ENCODE measurements around the gene ATP1B4.

The ATP1B4 gene

DNA sequence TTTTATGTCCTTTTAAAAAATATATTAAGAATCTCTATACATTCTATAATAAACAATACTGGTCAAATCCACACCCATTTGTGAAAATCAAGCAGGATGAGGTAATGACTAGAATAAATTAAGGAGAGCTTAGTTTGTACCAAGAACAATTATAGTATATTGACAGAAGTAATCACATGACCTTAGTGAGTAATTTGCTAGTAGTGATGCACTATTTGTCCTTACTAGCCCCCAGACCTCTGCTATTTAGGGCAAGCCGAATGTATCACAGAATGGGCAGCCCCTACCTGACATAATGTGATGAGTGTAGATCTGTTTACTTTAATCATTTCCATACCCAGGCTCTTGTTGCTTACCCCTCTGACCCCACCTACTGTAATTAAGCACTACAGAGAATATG is 15.8 kb downstream of the ATP1B4 start:
- no peak for DNase-seq

GRCh38 chrX:120378570-120378969 is 16.7 kb downstream of the ATP1B4 start:
- DNase-seq: no peak

DNA sequence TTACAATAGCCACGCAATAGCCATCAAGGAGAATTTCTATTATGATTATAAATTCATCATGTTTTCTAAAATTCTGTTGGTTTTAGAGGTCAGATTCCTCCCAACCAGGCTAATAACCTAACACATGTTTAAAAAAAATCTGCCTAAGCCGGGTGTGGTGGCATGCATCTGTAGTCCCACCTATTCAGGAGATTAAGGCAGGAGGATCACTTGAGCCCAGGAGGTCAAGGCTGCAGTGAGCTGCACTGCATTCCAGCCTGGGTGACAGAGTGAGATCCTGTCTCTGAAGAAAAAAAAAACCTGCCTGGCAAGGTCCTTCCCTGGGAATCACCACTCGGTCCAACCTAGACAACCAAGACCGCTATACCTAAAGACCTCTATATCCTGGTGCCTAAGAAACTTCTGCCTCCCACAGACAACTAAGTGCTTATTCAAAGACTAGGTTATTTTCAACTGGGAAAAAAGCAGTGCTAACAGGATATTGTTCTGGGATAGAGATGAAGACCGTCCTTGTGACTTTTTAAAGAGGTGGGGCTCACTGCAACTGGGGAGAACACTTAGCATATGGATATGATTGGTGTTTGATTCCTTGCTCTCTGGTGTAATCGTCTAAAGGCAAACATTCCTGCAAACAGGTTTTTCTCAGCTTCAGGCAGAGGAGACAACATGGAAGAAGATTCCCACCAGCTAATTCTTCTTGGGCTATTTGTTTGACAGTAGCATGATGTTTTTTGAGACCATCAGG is 18.2 kb downstream of the ATP1B4 start:
- DNase-seq: no peak

DNA sequence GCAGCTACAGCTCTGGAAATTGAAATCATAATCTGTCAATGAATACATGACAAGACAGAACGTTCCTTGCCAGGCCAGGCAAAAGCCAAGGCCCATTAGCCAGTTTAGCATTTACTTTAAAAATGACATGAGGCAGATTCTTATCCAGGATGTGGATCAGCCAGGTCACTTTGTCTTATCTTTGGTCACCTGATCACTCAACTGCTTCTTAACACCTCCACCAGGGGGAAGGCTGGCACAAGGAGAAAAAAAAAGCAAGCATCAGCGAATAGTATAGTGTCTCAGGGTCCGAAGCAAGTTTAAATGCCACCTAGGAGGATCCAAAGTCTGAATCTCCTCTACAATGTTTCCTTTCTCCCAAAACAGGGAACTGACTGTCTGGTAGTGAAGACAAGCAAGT is 18.8 kb downstream of the ATP1B4 start:
- peak; percentile 0 for DNase-seq

- no peak for DNase-seq
Measured at GRCh38 chrX:120401301-120401700, 39.4 kb downstream of the ATP1B4 start.

DNA sequence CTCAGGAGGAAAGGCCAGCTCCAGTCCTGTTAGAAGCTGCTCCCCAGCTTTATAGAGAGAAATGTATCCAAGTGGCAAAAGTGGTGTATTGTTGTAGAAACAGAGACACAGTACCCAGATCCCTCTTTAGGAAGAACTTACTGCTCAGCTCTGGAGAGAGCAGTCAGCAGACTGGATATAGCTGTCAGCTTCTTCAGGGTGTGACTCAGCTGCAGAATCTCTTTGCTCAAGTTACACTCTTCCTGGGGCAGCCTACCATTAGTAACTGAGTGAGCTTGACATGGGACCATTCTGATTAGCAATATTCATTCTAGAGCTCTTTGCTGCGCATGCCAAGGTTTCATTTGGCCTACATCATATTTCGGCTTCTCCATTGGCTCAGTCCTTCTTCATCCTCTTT is 40.5 kb downstream of the ATP1B4 start:
- DNase-seq: no peak

DNA sequence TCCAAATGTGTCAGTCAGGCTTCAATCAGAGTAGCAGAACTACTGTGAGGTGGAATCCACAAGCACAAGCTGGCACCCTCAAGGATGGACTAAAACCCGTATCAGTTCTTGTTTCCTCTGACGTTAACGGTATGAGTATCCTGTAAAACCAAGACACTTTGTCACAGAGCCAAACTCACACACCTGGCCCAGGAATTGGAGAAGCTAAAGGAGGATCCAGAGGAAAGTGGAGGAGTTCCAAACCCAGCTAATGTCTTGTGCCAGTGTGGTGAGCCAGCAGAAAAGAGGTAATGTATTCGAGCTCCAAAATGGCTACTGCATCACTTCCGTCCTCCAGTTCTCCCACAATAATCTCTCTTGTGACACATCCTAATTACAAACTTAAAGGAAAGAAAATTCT is 44.7 kb downstream of the ATP1B4 start:
- no peak for DNase-seq

DNA sequence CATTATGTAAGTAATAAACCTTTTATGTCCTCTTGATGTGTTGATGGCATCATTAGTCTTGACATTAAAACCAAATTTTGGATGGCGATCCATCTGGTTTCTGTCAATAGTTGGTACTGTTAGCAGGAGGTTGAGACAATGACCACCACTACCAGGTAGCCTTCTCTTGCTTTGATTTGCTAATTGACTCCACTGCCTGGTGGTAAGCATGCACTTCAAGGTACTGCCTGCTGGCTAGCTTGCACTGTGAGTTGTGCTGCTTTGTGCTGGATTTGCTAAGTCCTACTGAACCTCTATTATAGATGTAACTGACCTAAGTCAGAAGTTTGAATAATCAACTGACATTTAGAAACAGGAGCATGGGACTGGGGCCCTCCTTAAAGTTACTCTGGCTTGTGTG is 46.3 kb downstream of the ATP1B4 start:
- DNase-seq: no peak

- DNase-seq: no peak
Measured at GRCh38 chrX:120419463-120419862, 57.6 kb downstream of the ATP1B4 start.

DNA sequence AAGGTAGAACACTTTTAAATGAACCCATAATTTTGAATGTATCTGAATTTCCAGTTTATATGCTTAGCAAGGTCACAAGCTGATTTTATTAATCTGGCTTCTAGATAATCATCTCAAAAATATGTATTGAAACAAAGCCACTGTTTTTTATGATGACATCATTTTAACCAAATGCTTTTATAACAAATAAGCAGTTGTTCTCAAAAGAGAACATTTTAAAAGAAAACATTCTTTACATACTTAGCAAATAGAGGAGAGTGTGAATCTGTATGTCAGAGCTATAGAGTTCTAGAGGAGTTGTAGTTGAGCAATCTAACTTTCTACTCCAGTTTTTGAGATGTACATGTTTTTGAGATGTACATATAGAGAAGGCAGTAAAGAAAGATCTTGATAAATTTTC is 64.7 kb downstream of the ATP1B4 start:
- no peak for DNase-seq

- DNase-seq: no peak
Measured at GRCh38 chrX:120428309-120428708, 66.4 kb downstream of the ATP1B4 start.

- DNase-seq: no peak
Measured at GRCh38 chrX:120429776-120430540, 68.1 kb downstream of the ATP1B4 start.

Measured in effector CD8-positive, alpha-beta T cell (primary cell).